HEK293T (cell line): ENCODE data around the gene EML4.

Experiments used
- ELF4 ChIP-seq: fragments of 450-650 bp; IDR thresholded peaks from 2 replicates; pipeline ENCODE4 v1.6.1; 2017; ENCODE audit warnings: antibody characterized with exemption
- TARDBP ChIP-seq: fragments of 450-650 bp; IDR thresholded peaks from 2 replicates; pipeline ENCODE4 v1.6.1; 2016

- TF ChIP-seq TARDBP, result no peak
- TF ChIP-seq ELF4, result no peak
Observed at GRCh38 chr2:42353792-42354429, 184.8 kb downstream of the EML4 start.
